HUES64 (cell line): Measurements from ENCODE around the gene ZNF665.
"Not testable (repeated sequence)": the region's sequence is repeated elsewhere in the genome, so short reads cannot be mapped to it uniquely, and the experiment has no call there.

Experiments used
- H3K27ac ChIP-seq: 2 replicates; pipeline ENCODE4 v1.7.0; 2013; ENCODE audit warnings: low read depth, low read length, inconsistent platforms
- H3K27me3 ChIP-seq: 2 replicates; pipeline ENCODE4 v1.6.1; 2013; ENCODE audit warnings: mild to moderate bottlenecking, low read length; ENCODE audit not compliant: insufficient read depth
- H3K36me3 ChIP-seq: 2 replicates; pipeline ENCODE4 v1.6.1; 2013; ENCODE audit warnings: mild to moderate bottlenecking, low read length; ENCODE audit not compliant: insufficient read depth
- H3K4me1 ChIP-seq: 2 replicates; pipeline ENCODE4 v1.6.1; 2013; ENCODE audit warnings: mild to moderate bottlenecking, low read length, moderate library complexity; ENCODE audit not compliant: insufficient read depth
- H3K4me3 ChIP-seq: 2 replicates; pipeline ENCODE4 v1.5.1; 2013; ENCODE audit warnings: mild to moderate bottlenecking, low read length, moderate library complexity
- H3K9ac ChIP-seq: 2 replicates; pipeline ENCODE4 v1.6.1; 2013; ENCODE audit warnings: mild to moderate bottlenecking, low read depth, low read length
- H3K9me3 ChIP-seq: 2 replicates; pipeline ENCODE4 v1.6.1; 2013; ENCODE audit warnings: low read depth, low read length; ENCODE audit not compliant: insufficient read depth
- WGBS: fragments of 150-250, 120-280 bp; methylation state at CpG from one replicate; pipeline ENCODE4 v1.1.7; 2013; ENCODE audit warnings: missing lambda C conversion rate; 5-methylcytosine and 5-hydroxymethylcytosine counted together

The ZNF665 gene

GRCh38 chr19:53189691-53190198 is 3.4 kb downstream of the ZNF665 start:
- WGBS: 83% methylated on average over 11 of the region's 16 CpGs
- H3K9me3 ChIP-seq, H3K9ac ChIP-seq: not testable (repeated sequence)

GRCh38 chr19:53185155-53185882 is 7.8 kb downstream of the ZNF665 start:
- not testable (repeated sequence) for H3K36me3 ChIP-seq, H3K4me3 ChIP-seq, H3K9me3 ChIP-seq, H3K27me3 ChIP-seq, H3K9ac ChIP-seq, H3K4me1 ChIP-seq, H3K27ac ChIP-seq
- 81% methylated on average over 15 of the region's 19 CpGs for WGBS

More at GRCh38 chr19:53189691-53190198, 3.4 kb downstream of the ZNF665 start:
- H3K4me1 ChIP-seq, H3K27me3 ChIP-seq, H3K27ac ChIP-seq, H3K36me3 ChIP-seq, H3K4me3 ChIP-seq: not testable (repeated sequence)

- 72% methylated on average over 6 of the region's 6 CpGs for WGBS
- H3K4me3 ChIP-seq: no peak overlapping the region
- 0 out of 2 replicates have a peak, but pooled peaks cover 4% of the 10 kb centered on the region for H3K4me1 ChIP-seq
- no peaks in the 10 kb centered on the region for H3K27me3 ChIP-seq
- no peak overlapping the region for H3K27ac ChIP-seq
- H3K9me3 ChIP-seq: no peaks in the 10 kb centered on the region
- H3K36me3 ChIP-seq: peaks cover 6% of the 10 kb centered on the region
- peak overlapping the region; percentile 47; the same call in 1 of the 2 replicates for H3K9ac ChIP-seq
These were observed 9.9 kb downstream of the ZNF665 start for GRCh38 chr19:53183146-53183764.

GRCh38 chr19:53182202-53182601 is 11.0 kb downstream of the ZNF665 start:
- Histone ChIP-seq H3K27me3 (no peaks in the 10 kb centered on the region), H3K9ac (no peak overlapping the region), H3K36me3 (peaks cover 6% of the 10 kb centered on the region), H3K27ac (no peak overlapping the region), H3K4me3 (no peak overlapping the region), H3K9me3 (no peaks in the 10 kb centered on the region), H3K4me1 (0 out of 2 replicates have a peak, but pooled peaks cover 4% of the 10 kb centered on the region)
- 83% methylated on average over 10 of the region's 10 CpGs for WGBS

GRCh38 chr19:53177986-53178385 is 15.2 kb downstream of the ZNF665 start:
- H3K27ac ChIP-seq: no peak overlapping the region
- peaks cover 9% of the 10 kb centered on the region for H3K36me3 ChIP-seq
- no peaks in the 10 kb centered on the region for H3K27me3 ChIP-seq
- H3K4me3 ChIP-seq: no peak overlapping the region
- WGBS: 84% methylated on average over 5 of the region's 5 CpGs
- H3K9ac ChIP-seq: no peak overlapping the region
- H3K4me1 ChIP-seq: no peaks in the 10 kb centered on the region
- peaks cover 11% of the 10 kb centered on the region for H3K9me3 ChIP-seq

GRCh38 chr19:53172889-53173288 is 20.3 kb downstream of the ZNF665 start:
- H3K9me3 ChIP-seq: peaks cover 28% of the 10 kb centered on the region
- H3K4me1 ChIP-seq: no peaks in the 10 kb centered on the region
- no peak overlapping the region for H3K4me3 ChIP-seq
- H3K9ac ChIP-seq: no peak overlapping the region
- H3K27me3 ChIP-seq: no peaks in the 10 kb centered on the region
- H3K36me3 ChIP-seq: peaks cover 3% of the 10 kb centered on the region; the same call in 1 of the 2 replicates
- H3K27ac ChIP-seq: no peak overlapping the region
- WGBS: 96% methylated on average over 3 of the region's 4 CpGs

- 100% methylated on average over 2 of the region's 3 CpGs for WGBS
- Histone ChIP-seq H3K4me1 (no peaks in the 10 kb centered on the region), H3K27ac (no peak overlapping the region), H3K4me3 (no peak overlapping the region), H3K36me3 (peaks cover 19% of the 10 kb centered on the region), H3K9ac (no peak overlapping the region), H3K9me3 (peaks cover 43% of the 10 kb centered on the region), H3K27me3 (no peaks in the 10 kb centered on the region)
These were observed 27.5 kb downstream of the ZNF665 start for GRCh38 chr19:53165691-53166091.

GRCh38 chr19:53161123-53161522 is 32.0 kb downstream of the ZNF665 start:
- Histone ChIP-seq H3K9me3 (peaks cover 30% of the 10 kb centered on the region), H3K9ac (no peak overlapping the region), H3K4me3 (no peak overlapping the region), H3K27me3 (0 out of 2 replicates have a peak, but pooled peaks cover 4% of the 10 kb centered on the region), H3K36me3 (peaks cover 20% of the 10 kb centered on the region), H3K27ac (no peak overlapping the region), H3K4me1 (peaks cover 6% of the 10 kb centered on the region; the same call in 1 of the 2 replicates)
- 91% methylated on average over 3 of the region's 3 CpGs for WGBS

GRCh38 chr19:53160350-53160749 is 32.8 kb downstream of the ZNF665 start:
- peaks cover 22% of the 10 kb centered on the region for H3K9me3 ChIP-seq
- WGBS: 100% methylated on average over 2 of the region's 3 CpGs

GRCh38 chr19:53158119-53158656 is 35.0 kb downstream of the ZNF665 start:
- Histone ChIP-seq H3K9me3 (peaks cover 5% of the 10 kb centered on the region; the same call in 1 of the 2 replicates), H3K9ac (peak overlapping the region; percentile 42), H3K4me1 (peaks cover 6% of the 10 kb centered on the region; the same call in 1 of the 2 replicates), H3K27me3 (0 out of 2 replicates have a peak, but pooled peaks cover 4% of the 10 kb centered on the region), H3K36me3 (peaks cover 16% of the 10 kb centered on the region), H3K4me3 (peak overlapping the region; percentile 83), H3K27ac (no peak overlapping the region)
- 4% methylated on average over 41 of the region's 41 CpGs for WGBS

More at GRCh38 chr19:53160350-53160749, 32.8 kb downstream of the ZNF665 start:
- no peak overlapping the region for H3K4me3 ChIP-seq
- H3K4me1 ChIP-seq: peaks cover 6% of the 10 kb centered on the region; the same call in 1 of the 2 replicates
- 0 out of 2 replicates have a peak, but pooled peaks cover 4% of the 10 kb centered on the region for H3K27me3 ChIP-seq
- H3K27ac ChIP-seq: no peak overlapping the region
- no peak overlapping the region for H3K9ac ChIP-seq
- peaks cover 13% of the 10 kb centered on the region for H3K36me3 ChIP-seq

GRCh38 chr19:53157626-53158025 is 35.5 kb downstream of the ZNF665 start:
- Histone ChIP-seq H3K9me3 (peaks cover 5% of the 10 kb centered on the region; the same call in 1 of the 2 replicates), H3K4me1 (peaks cover 6% of the 10 kb centered on the region; the same call in 1 of the 2 replicates), H3K36me3 (peaks cover 16% of the 10 kb centered on the region), H3K27me3 (0 out of 2 replicates have a peak, but pooled peaks cover 4% of the 10 kb centered on the region), H3K9ac (peak overlapping the region; percentile 42; the same call in 1 of the 2 replicates), H3K27ac (no peak overlapping the region), H3K4me3 (peak overlapping the region; percentile 83)
- 31% methylated on average over 7 of the region's 7 CpGs for WGBS
